HCT116 (cell line): Measurements from ENCODE around the gene CYP11A1. TPM values are rescaled to one million over a fixed set of nuclear protein-coding genes. Genes with fewer than 3 reads are reported as not detected.

ENCODE experiments used
- ATAC-seq: fragments of 200-7000 bp; cut with Tn5 transposase; 2 replicates; pipeline ENCODE4 v1.9.1; 2020; ENCODE audit warnings: mild to moderate bottlenecking, moderate library complexity
- BruUV-seq: library from RNA; stranded (reverse); fragments of 400-500 nt; replicated peaks from 2 replicates; lab custom pipeline; 2021; lab: Mats Ljungman, UMichigan
- CTCF ChIA-PET: fragments of 300-600 bp; sonication (Branson Sonifier 250); formaldehyde crosslinking; loops from one replicate; lab custom pipeline; 2021; ENCODE audit warnings: antibody characterized with exemption; lab: Charles Lee
- POLR2A ChIA-PET: fragments of 300-600, 350-600 bp; sonication (Branson Sonifier 250); formaldehyde crosslinking; loops from one replicate; lab custom pipeline; 2021; ENCODE audit warnings: antibody characterized with exemption; lab: Charles Lee
- RAD21 ChIA-PET, 2 experiments: fragments of 300-600 bp; sonication (Branson Sonifier 250); formaldehyde crosslinking; loops; one replicate each; lab custom pipeline; 2023; ENCODE audit warnings: low total read pairs in 2 of 2; ENCODE audit not compliant: uncharacterized antibody in 2 of 2, unreplicated experiment in 2 of 2, low non-redundant PET in 1 of 2; lab: Charles Lee
- DNase-seq: peaks from one replicate; pipeline ENCODE4 v3.0.0-alpha.2; 2010; ENCODE audit warnings: low read depth, low spot score
- H2AFZ ChIP-seq: fragments of 200-600 bp; shearing (Covaris generic), sonication (generic); 2 replicates; pipeline ENCODE4 v1.6.1; 2017; ENCODE audit warnings: low read depth, mixed run types, mixed read lengths, antibody characterized with exemption, low read length; ENCODE audit not compliant: poor library complexity, severe bottlenecking
- H3K27ac ChIP-seq: 2 replicates; pipeline ENCODE4 v1.5.1; 2012; ENCODE audit warnings: low read depth, low read length
- H3K27me3 ChIP-seq: fragments of 200-600 bp; sonication (generic); 2 replicates; pipeline ENCODE4 v1.6.1; 2016; ENCODE audit warnings: mixed run types, low read length, mixed read lengths; ENCODE audit not compliant: insufficient read depth
- H3K36me3 ChIP-seq, 2 experiments: fragments of 200-500 bp in 1 of 2; fragments of 200-600 bp in 1 of 2; sonication (Bioruptor generic) in 1 of 2; sonication (generic) in 1 of 2; 2 replicates each; pipeline versions ENCODE4 v1.5.1 to v1.6.1; 2014 to 2016; ENCODE audit warnings: low read length in 2 of 2, inconsistent platforms in 1 of 2, mixed read lengths in 1 of 2, mixed run types in 1 of 2; ENCODE audit not compliant: insufficient read depth in 2 of 2, control insufficient read depth in 1 of 2
- H3K4me1 ChIP-seq, 2 experiments: fragments of 200-600 bp in 1 of 2; sonication (generic) in 1 of 2; 2 replicates each; pipeline versions ENCODE4 v1.5.1 to v1.6.1; 2012 to 2017; ENCODE audit warnings: low read length in 2 of 2, inconsistent platforms in 1 of 2, mild to moderate bottlenecking in 1 of 2, mixed read lengths in 1 of 2, mixed run types in 1 of 2, moderate library complexity in 1 of 2; ENCODE audit not compliant: insufficient read depth in 2 of 2, control insufficient read depth in 1 of 2
- H3K4me2 ChIP-seq: fragments of 200-600 bp; sonication (generic); 2 replicates; pipeline ENCODE4 v1.6.1; 2017; ENCODE audit warnings: mixed run types, low read length, mixed read lengths
- H3K4me3 ChIP-seq, 2 experiments: fragments of 200-600 bp in 1 of 2; sonication (generic) in 1 of 2; replicated peaks in 1 of 2; 2 replicates each; pipeline ENCODE4 v1.5.1; 2011 to 2016; ENCODE audit warnings: low read length in 2 of 2, control low read depth in 1 of 2, low read depth in 1 of 2, mild to moderate bottlenecking in 1 of 2, mixed read lengths in 1 of 2, mixed run types in 1 of 2
- H3K79me2 ChIP-seq: fragments of 200-600 bp; sonication (generic); 2 replicates; pipeline ENCODE4 v1.6.1; 2017; ENCODE audit warnings: mild to moderate bottlenecking, mixed run types, low read length, moderate library complexity, mixed read lengths; ENCODE audit not compliant: insufficient read depth
- H3K9ac ChIP-seq: fragments of 200-600 bp; sonication (generic); 2 replicates; pipeline ENCODE4 v1.6.1; 2016; ENCODE audit warnings: low read length, mixed read lengths
- H3K9me2 ChIP-seq: fragments of 200-600 bp; sonication (generic), shearing (Covaris generic); 2 replicates; pipeline ENCODE4 v1.6.1; 2017; ENCODE audit warnings: mixed run types, mild to moderate bottlenecking, moderate library complexity; ENCODE audit not compliant: insufficient read depth
- H3K9me3 ChIP-seq, 2 experiments: fragments of 200-500 bp in 1 of 2; fragments of 200-600 bp in 1 of 2; sonication (Bioruptor generic) in 1 of 2; sonication (generic) in 1 of 2; 2 replicates each; pipeline ENCODE4 v1.6.1; 2014 to 2017; ENCODE audit warnings: low read length in 2 of 2, mixed read lengths in 2 of 2, inconsistent platforms in 1 of 2, low read depth in 1 of 2, mild to moderate bottlenecking in 1 of 2, mixed run types in 1 of 2, moderate library complexity in 1 of 2; ENCODE audit not compliant: control insufficient read depth in 1 of 2, insufficient read depth in 1 of 2
- H4K20me1 ChIP-seq: fragments of 200-600 bp; sonication (generic), shearing (Covaris generic); 2 replicates; pipeline ENCODE4 v1.6.1; 2017; ENCODE audit warnings: mixed run types, mild to moderate bottlenecking, moderate library complexity; ENCODE audit not compliant: insufficient read depth
- CBX3 ChIP-seq: IDR thresholded peaks from 2 replicates; pipeline ENCODE4 v1.6.1; 2012; ENCODE audit warnings: low read depth
- CEBPB ChIP-seq: IDR thresholded peaks from 2 replicates; pipeline ENCODE4 v1.6.1; 2012; ENCODE audit warnings: low read depth
- CTCF ChIP-seq, 3 experiments: fragments of 200-600 bp in 1 of 3; sonication (generic) in 1 of 3; IDR thresholded peaks in 2 of 3; conservative IDR thresholded peaks in 1 of 3; 2 replicates each; pipeline ENCODE4 v1.5.1; 2012 to 2017; ENCODE audit warnings: low read depth in 2 of 3, low read length in 2 of 3, antibody characterized with exemption in 1 of 3, borderline replicate concordance in 1 of 3, control low read depth in 1 of 3, mild to moderate bottlenecking in 1 of 3, mixed read lengths in 1 of 3, mixed run types in 1 of 3, moderate library complexity in 1 of 3; ENCODE audit not compliant: insufficient read depth in 1 of 3
- EZH2phosphoT487 ChIP-seq: fragments of 200-600 bp; IDR thresholded peaks from 2 replicates; pipeline ENCODE4 v1.6.1; 2018; ENCODE audit warnings: antibody characterized with exemption, borderline replicate concordance
- JUND ChIP-seq: IDR thresholded peaks from 2 replicates; pipeline ENCODE4 v1.6.1; 2012
- SIN3A ChIP-seq: IDR thresholded peaks from 2 replicates; pipeline ENCODE4 v1.6.1; 2012; ENCODE audit warnings: low read depth
- SP1 ChIP-seq: IDR thresholded peaks from 2 replicates; pipeline ENCODE4 v1.6.1; 2012; ENCODE audit warnings: low read depth
- SRF ChIP-seq: IDR thresholded peaks from 2 replicates; pipeline ENCODE4 v1.6.1; 2012; ENCODE audit warnings: low read depth
- ZBTB33 ChIP-seq: IDR thresholded peaks from 2 replicates; pipeline ENCODE4 v1.6.1; 2011; ENCODE audit warnings: mild to moderate bottlenecking, low read length, moderate library complexity; ENCODE audit not compliant: insufficient replicate concordance; ENCODE audit errors: extremely low read depth
- ZFX ChIP-seq: fragments of 450-650 bp; IDR thresholded peaks from 2 replicates; pipeline ENCODE4 v1.6.1; 2017
- intact Hi-C: fragments of 100-400 bp; cut with micrococcal nuclease; formaldehyde crosslinking; loops from 2 replicates; pipeline ENCODE4 v1.10.0; 2022
- total RNA-seq: library from RNA; stranded (reverse); gene quantifications from one replicate; pipeline ENCODE4 v1.2.1, GENCODE V29; 2021; ENCODE audit not compliant: unreplicated experiment

The CYP11A1 gene
- total RNA-seq, 1 experiment from 2014 or later = 0.57 TPM

- Histone ChIP-seq H3K27ac (no peak overlapping the region), H3K9ac (no peak overlapping the region), H4K20me1 (no peaks in the 10 kb centered on the region), H3K27me3 (no peaks in the 10 kb centered on the region), H3K36me3 (no peaks in the 10 kb centered on the region), H3K4me1 (no peaks in the 10 kb centered on the region), H3K9me2 (no peaks in the 10 kb centered on the region), H3K4me2 (no peak overlapping the region), H3K4me3 (no peak overlapping the region), H3K79me2 (no peaks in the 10 kb centered on the region), H2AFZ (no peak overlapping the region), H3K9me3 (no peaks in the 10 kb centered on the region)
- TF ChIP-seq CEBPB (no peak), EZH2phosphoT487 (no peak), ZFX (no peak), JUND (no peak), CBX3 (no peak), ZBTB33 (no peak), CTCF (IDR thresholded peaks at IDR 0.05 in 2 of 3, conservative IDR thresholded peaks at IDR 0.05 in 1 of 3; ENCODE audit: borderline replicate concordance in 1 of 3, insufficient read depth in 1 of 3, low read depth in 2 of 3, low read length in 2 of 3) (no peak), SIN3A (no peak), SRF (no peak), SP1 (no peak)
- ChIA-PET RAD21 (no interaction called here), CTCF (no interaction called here), POLR2A (no interaction called here)
- DNase-seq = no peak
- BruUV-seq = no TSS peak
- intact Hi-C loops = no loop called here
- ATAC-seq = no peak
Measured at GRCh38 chr15:74337146-74337545, 30.3 kb downstream of the CYP11A1 start.
